ENCODE data around the gene CYLD. TPM values are rescaled to one million over a fixed set of nuclear protein-coding genes. Genes with fewer than 3 reads are reported as not detected.

The CYLD gene
- total RNA-seq, 4 donors from 2014 or later, result 17.6 to 65.8 (median 45.1) TPM

GRCh38 chr16:50717494-50717893 is 24.4 kb upstream of the CYLD start:
- Histone ChIP-seq H3K27me3 (no peaks in the 10 kb centered on the region), H3K27ac (no peak overlapping the region), H3K36me3 (no peaks in the 10 kb centered on the region), H3K4me3 (no peak overlapping the region), H3K9me3 (no peaks in the 10 kb centered on the region), H3K4me1 (no peaks in the 10 kb centered on the region)
- intact Hi-C loops (cut with DNase I; ENCODE audit: low total_unique reads), result no loop called here
- DNase-seq, result no peak
- TF ChIP-seq POLR2A (IDR thresholded peaks at IDR 0.05), result no peak
- no peak for TF ChIP-seq CTCF (IDR thresholded peaks at IDR 0.05)

GRCh38 chr16:50718061-50718760 is 23.7 kb upstream of the CYLD start:
- no peak overlapping the region for H3K4me3 ChIP-seq
- DNase-seq, result no peak
- intact Hi-C loops (cut with DNase I; ENCODE audit: low total_unique reads), result no loop called here
- no peak overlapping the region for H3K27ac ChIP-seq
- no peaks in the 10 kb centered on the region for H3K36me3 ChIP-seq
- H3K9me3 ChIP-seq, result no peaks in the 10 kb centered on the region
- H3K4me1 ChIP-seq, result no peaks in the 10 kb centered on the region
- H3K27me3 ChIP-seq, result no peaks in the 10 kb centered on the region
- no peak for TF ChIP-seq POLR2A (IDR thresholded peaks at IDR 0.05)
- TF ChIP-seq CTCF (IDR thresholded peaks at IDR 0.05), result no peak

- intact Hi-C loops (cut with DNase I; ENCODE audit: low total_unique reads), result no loop called here
- TF ChIP-seq POLR2A (IDR thresholded peaks at IDR 0.05) (no peak), CTCF (IDR thresholded peaks at IDR 0.05) (no peak)
- no peak overlapping the region for H3K4me3 ChIP-seq
- H3K36me3 ChIP-seq, result no peaks in the 10 kb centered on the region
- no peak for DNase-seq
- no peaks in the 10 kb centered on the region for H3K27me3 ChIP-seq
- H3K27ac ChIP-seq, result no peak overlapping the region
- H3K9me3 ChIP-seq, result no peaks in the 10 kb centered on the region
- no peaks in the 10 kb centered on the region for H3K4me1 ChIP-seq
These were observed 23.0 kb upstream of the CYLD start for GRCh38 chr16:50718761-50719400.

GRCh38 chr16:50719401-50720337 is 22.2 kb upstream of the CYLD start:
- no peak for DNase-seq
- Histone ChIP-seq H3K9me3 (no peaks in the 10 kb centered on the region), H3K27me3 (no peaks in the 10 kb centered on the region), H3K36me3 (no peaks in the 10 kb centered on the region), H3K4me3 (no peak overlapping the region), H3K27ac (no peak overlapping the region), H3K4me1 (no peaks in the 10 kb centered on the region)
- no peak for TF ChIP-seq CTCF (IDR thresholded peaks at IDR 0.05)
- TF ChIP-seq POLR2A (IDR thresholded peaks at IDR 0.05), result no peak
- intact Hi-C loops (cut with DNase I; ENCODE audit: low total_unique reads), result no loop called here
